Sigmoid colon (tissue), 7 donors: Measurements from ENCODE around the gene METTL27. TPM values are rescaled to one million over a fixed set of nuclear protein-coding genes. Genes with fewer than 3 reads are reported as not detected.
"Not testable (repeated sequence)": the region's sequence is repeated elsewhere in the genome, so short reads cannot be mapped to it uniquely, and the experiment has no call there.

Source experiments
- DNase-seq: peaks from one replicate; pipeline ENCODE4 v3.0.0-alpha.2; 2019
- H3K27ac ChIP-seq, 4 donors: fragments of 200-600 bp; sonication (generic); one replicate each; pipeline ENCODE4 v1.5.1; 2016 to 2019; ENCODE audit warnings: mild to moderate bottlenecking in 1 of 4
- H3K27me3 ChIP-seq, 3 donors: fragments of 200-600 bp; sonication (generic); one replicate each; pipeline ENCODE4 v1.5.1; 2019; ENCODE audit warnings: mild to moderate bottlenecking in 1 of 3
- H3K36me3 ChIP-seq, 4 donors: fragments of 200-600 bp; sonication (generic); one replicate each; pipeline ENCODE4 v1.5.1; 2016 to 2019
- H3K4me1 ChIP-seq, 4 donors: fragments of 200-600 bp; sonication (generic); one replicate each; pipeline ENCODE4 v1.5.1; 2017 to 2019
- H3K4me3 ChIP-seq, 4 donors: fragments of 200-600 bp; sonication (generic); one replicate each; pipeline ENCODE4 v1.5.1; 2017 to 2019; ENCODE audit warnings: mild to moderate bottlenecking in 2 of 4, moderate library complexity in 1 of 4
- H3K9me3 ChIP-seq, 4 donors: fragments of 200-600 bp in 3 of 4; sonication (generic) in 3 of 4; one replicate each; pipeline versions ENCODE4 v1.5.1 to v1.6.1; 2013 to 2019
- EP300 ChIP-seq, 4 donors: sonication (generic); formaldehyde crosslinking; IDR thresholded peaks; one replicate each; pipeline ENCODE4 v1.6.1; 2017; ENCODE audit warnings: antibody characterized with exemption in 4 of 4
- POLR2A ChIP-seq, 2 donors: fragments of 450-650 bp; IDR thresholded peaks; one replicate each; pipeline ENCODE4 v1.6.1; 2016; ENCODE audit warnings: antibody characterized with exemption in 2 of 2, mild to moderate bottlenecking in 2 of 2, moderate library complexity in 2 of 2
- POLR2AphosphoS5 ChIP-seq, 4 donors: sonication (generic); formaldehyde crosslinking; IDR thresholded peaks; one replicate each; pipeline ENCODE4 v1.6.1; 2017; ENCODE audit warnings: antibody characterized with exemption in 4 of 4
- WGBS, 2 donors: extraction: QIAGEN DNeasy Blood & Tissue Kit; methylation state at CpG; one replicate each; pipeline ENCODE4 v1.1.7; 2013; 5-methylcytosine and 5-hydroxymethylcytosine counted together
- intact Hi-C: fragments of 100-400 bp; cut with DNase I; formaldehyde crosslinking; loops from one replicate; pipeline ENCODE4 v1.15.1; 2023
- polyA plus RNA-seq, 3 donors: library from polyadenylated mRNA; stranded (reverse); fragments of 200-250 nt; gene quantifications; one replicate each; pipeline ENCODE4 v1.2.3, GENCODE V29; 2013
- total RNA-seq, 4 donors: library from RNA; depleted of rRNA; stranded (reverse); fragments of >200 nt; gene quantifications; one replicate each; pipeline ENCODE4 v1.1.0, GENCODE V29; 2016
- TF ChIP-seq, protein P1 (sequence below), 4 experiments: fragments of 450-650 bp in 3 of 4; fragments of 200-600 bp in 1 of 4; IDR thresholded peaks; one replicate each; pipeline ENCODE4 v1.5.1; 2016 to 2019; ENCODE audit warnings: antibody characterized with exemption in 4 of 4, mild to moderate bottlenecking in 3 of 4, moderate library complexity in 2 of 4
- donor health status: healthy with polysubstance abuse.
- donor health status: Bipolar disorder and iron deficiency.
- donor health status: healthy.

Gene METTL27
- total and polyA plus RNA-seq, 7 donors, result 0.99 to 12.3 (median 2.9) TPM

DNA sequence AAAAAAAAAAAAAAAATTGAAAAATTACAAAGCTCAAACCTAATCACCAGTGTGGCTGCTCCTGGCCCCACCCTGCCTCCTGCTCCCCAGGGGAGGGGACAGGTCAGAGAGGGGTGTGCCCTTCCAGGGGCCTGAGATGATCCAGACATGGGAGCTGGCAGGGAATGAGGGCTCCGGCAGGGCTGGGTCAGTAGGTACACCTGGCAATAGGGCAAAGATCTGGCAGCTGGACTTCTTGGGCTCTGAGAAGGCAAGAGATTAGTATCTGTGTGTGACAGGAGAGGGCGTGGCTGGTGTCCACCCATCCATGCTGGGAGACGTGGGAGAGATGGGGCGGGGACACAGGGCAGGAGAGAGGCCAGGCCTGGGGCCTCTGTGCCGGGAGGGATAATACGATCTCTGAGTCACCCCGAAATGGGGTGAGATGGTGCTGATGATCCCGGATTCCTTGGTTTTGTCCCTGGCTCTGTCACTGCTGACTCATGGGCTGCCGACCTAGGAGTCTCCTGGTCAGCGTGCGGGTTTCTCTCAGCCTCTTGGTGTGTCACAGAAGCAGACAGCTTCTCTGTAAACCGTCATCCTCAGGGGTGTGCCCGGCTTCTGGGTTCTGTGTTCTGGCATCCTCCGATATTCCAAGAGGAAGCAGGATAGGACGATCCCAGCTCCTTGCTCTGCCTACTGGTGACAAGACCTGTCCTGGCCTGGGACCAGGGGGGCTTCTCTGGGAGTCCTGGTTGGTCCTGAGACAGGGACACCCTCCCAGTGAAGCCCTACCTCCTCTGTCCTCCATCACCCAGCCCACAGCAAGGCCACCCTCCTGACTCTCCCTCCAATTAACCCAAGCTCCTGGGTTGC is 19.8 kb downstream of the METTL27 start:
- H3K9me3 ChIP-seq, result no peaks in the 10 kb centered on the region
- TF ChIP-seq, protein P1, sequence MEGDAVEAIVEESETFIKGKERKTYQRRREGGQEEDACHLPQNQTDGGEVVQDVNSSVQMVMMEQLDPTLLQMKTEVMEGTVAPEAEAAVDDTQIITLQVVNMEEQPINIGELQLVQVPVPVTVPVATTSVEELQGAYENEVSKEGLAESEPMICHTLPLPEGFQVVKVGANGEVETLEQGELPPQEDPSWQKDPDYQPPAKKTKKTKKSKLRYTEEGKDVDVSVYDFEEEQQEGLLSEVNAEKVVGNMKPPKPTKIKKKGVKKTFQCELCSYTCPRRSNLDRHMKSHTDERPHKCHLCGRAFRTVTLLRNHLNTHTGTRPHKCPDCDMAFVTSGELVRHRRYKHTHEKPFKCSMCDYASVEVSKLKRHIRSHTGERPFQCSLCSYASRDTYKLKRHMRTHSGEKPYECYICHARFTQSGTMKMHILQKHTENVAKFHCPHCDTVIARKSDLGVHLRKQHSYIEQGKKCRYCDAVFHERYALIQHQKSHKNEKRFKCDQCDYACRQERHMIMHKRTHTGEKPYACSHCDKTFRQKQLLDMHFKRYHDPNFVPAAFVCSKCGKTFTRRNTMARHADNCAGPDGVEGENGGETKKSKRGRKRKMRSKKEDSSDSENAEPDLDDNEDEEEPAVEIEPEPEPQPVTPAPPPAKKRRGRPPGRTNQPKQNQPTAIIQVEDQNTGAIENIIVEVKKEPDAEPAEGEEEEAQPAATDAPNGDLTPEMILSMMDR (IDR thresholded peaks at IDR 0.05), result no peak
- TF ChIP-seq EP300 (IDR thresholded peaks at IDR 0.05) (no peak), POLR2AphosphoS5 (IDR thresholded peaks at IDR 0.05) (no peak), POLR2A (IDR thresholded peaks at IDR 0.05) (peak in 1 of 2 donors; percentile 55)
- no peak overlapping the region for H3K4me3 ChIP-seq
- DNase-seq, result peak; percentile 74
- no peaks in the 10 kb centered on the region for H3K36me3 ChIP-seq
- H3K4me1 ChIP-seq, result peaks cover 0 to 14% (median 7%) of the 10 kb centered on the region in 4 donors
- 9 to 55% methylated on average over 15 of the region's 15 CpGs for WGBS, 2 donors
- no peaks in the 10 kb centered on the region for H3K27me3 ChIP-seq
- intact Hi-C loops, result no loop called here
- H3K27ac ChIP-seq, result peak overlapping the region in 2 of 4 donors; percentile 28

DNA sequence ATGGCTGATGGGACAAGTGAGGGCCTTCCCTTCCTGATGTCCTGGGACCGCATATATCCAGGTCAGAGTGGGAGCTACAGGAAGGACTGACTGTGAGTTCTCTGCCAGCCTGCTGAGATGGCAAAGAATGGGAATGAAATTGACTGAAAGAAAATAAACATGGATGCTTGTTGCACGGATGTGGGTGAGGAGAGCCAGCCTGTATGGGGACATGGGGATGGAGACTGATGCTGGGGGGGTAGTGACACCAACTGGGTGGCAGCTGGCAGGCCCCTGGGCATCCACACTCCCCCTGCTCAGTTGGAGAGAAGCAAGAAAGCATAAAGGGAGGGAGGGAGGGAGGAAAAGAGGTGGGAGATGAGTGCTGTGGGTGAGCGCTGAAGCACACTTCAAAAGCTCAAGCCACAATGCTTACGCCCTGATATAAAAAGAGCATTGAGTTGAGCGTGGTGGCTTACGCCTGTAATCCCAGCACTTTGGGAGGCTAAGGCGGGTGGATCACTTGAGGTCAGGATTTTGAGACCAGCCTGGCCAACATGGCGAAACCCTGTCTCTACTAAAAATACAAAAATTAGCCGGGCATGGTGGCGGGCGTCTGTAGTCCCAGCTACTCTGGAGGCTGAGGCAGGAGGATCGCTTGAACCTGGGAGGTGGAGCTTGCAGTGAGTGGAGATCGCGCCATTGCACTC is 20.6 kb downstream of the METTL27 start:
- not testable (repeated sequence) for H3K27ac ChIP-seq, DNase-seq
- WGBS, 2 donors, result 56 to 82% methylated on average over 14 of the region's 14 CpGs

DNA sequence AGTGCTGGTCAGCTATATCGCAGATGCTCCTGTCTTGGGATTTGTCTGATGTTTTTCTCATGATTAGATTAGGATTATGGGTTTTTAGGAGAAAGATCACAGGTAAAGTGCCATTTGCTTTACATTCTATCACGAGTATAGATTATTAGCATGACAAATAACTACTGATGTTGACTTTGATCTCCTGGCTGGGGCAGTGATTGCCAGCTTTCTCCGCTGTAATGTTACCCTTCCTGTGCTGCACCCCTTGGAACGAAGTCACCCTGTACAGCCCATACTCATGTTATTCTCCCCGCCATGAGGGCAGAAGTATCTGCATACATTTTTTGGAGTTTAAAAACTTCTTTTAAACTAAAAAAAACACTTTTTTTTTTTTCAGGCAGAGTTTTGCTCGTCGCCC is 22.3 kb downstream of the METTL27 start:
- 90% methylated on average over 7 of the region's 7 CpGs for WGBS, 2 donors
- no peak for TF ChIP-seq EP300 (IDR thresholded peaks at IDR 0.05)
- TF ChIP-seq POLR2A (IDR thresholded peaks at IDR 0.05), result no peak
- TF ChIP-seq POLR2AphosphoS5 (IDR thresholded peaks at IDR 0.05), result no peak
- TF ChIP-seq, protein P1 (IDR thresholded peaks at IDR 0.05), result no peak
- H3K9me3 ChIP-seq, result no peaks in the 10 kb centered on the region
- peak; percentile 9 for DNase-seq
- no peaks in the 10 kb centered on the region for H3K36me3 ChIP-seq
- intact Hi-C loops, result no loop called here
- H3K4me1 ChIP-seq, result peaks cover 0 to 11% (median 4%) of the 10 kb centered on the region in 4 donors
- no peaks in the 10 kb centered on the region for H3K27me3 ChIP-seq
- no peak overlapping the region for H3K27ac ChIP-seq
- H3K4me3 ChIP-seq, result no peak overlapping the region

More for the DNA sequence above, 20.6 kb downstream of the METTL27 start:
- H3K9me3 ChIP-seq, H3K36me3 ChIP-seq, H3K27me3 ChIP-seq, intact Hi-C loops, H3K4me3 ChIP-seq: not testable (repeated sequence)
- peaks cover 0 to 11% (median 4%) of the 10 kb centered on the region in 4 donors for H3K4me1 ChIP-seq

DNA sequence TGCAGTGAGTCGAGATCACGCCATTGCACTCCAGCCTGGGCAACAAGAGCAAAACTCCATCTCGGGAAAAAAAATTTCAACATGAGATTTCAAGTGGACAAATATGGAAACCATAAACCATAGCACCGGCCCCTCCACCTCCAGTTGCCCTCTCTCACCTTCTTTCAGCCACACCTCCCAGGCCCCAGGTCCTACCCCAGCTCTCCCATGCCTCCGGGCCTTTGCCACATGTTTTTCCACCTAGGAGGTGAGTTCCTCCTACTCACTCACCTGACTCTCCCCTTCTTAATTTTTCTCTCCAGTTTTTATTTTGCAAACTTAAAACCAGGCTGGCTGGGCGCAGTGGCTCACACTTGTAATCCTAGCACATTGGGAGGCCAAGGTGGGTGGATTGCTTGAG is 25.2 kb downstream of the METTL27 start:
- H3K9me3 ChIP-seq, result no peaks in the 10 kb centered on the region
- no peak for DNase-seq
- no peaks in the 10 kb centered on the region for H3K4me1 ChIP-seq
- no peak overlapping the region for H3K27ac ChIP-seq
- intact Hi-C loops, result no loop called here
- TF ChIP-seq, protein P1 (IDR thresholded peaks at IDR 0.05), result no peak
- TF ChIP-seq EP300 (IDR thresholded peaks at IDR 0.05) (no peak), POLR2A (IDR thresholded peaks at IDR 0.05) (no peak), POLR2AphosphoS5 (IDR thresholded peaks at IDR 0.05) (no peak)
- no peaks in the 10 kb centered on the region for H3K36me3 ChIP-seq
- H3K4me3 ChIP-seq, result no peak overlapping the region
- WGBS, 2 donors, result 95% methylated on average over 6 of the region's 6 CpGs
- H3K27me3 ChIP-seq, result no peaks in the 10 kb centered on the region

DNA sequence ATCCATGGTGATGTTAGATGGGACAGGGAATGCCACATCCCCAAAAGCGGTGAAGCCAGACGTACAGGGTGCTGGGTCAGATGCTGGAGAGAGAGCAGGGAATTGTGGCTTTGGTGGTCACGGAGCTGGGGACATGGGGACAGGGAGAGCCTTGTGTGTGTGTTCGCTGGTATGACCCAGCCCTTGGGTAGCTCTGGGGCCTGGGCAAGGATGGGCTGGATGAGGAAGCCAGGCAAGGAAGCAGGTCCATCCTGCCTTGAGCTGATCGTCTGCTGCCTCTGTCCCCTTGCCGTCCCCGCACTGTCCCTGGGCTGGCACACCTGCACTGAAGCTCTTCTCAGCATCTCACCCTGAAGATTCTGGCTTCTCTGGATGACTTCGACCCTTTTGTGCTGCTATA is 26.9 kb downstream of the METTL27 start:
- no peaks in the 10 kb centered on the region for H3K9me3 ChIP-seq
- TF ChIP-seq, protein P1 (IDR thresholded peaks at IDR 0.05), result no peak
- no peak for TF ChIP-seq POLR2A (IDR thresholded peaks at IDR 0.05)
- TF ChIP-seq EP300 (IDR thresholded peaks at IDR 0.05), result no peak
- TF ChIP-seq POLR2AphosphoS5 (IDR thresholded peaks at IDR 0.05), result no peak
- no peak overlapping the region for H3K4me3 ChIP-seq
- peak; percentile 38 for DNase-seq
- no peak overlapping the region for H3K27ac ChIP-seq
- peaks cover 0 to 13% (median 0%) of the 10 kb centered on the region in 3 donors for H3K27me3 ChIP-seq
- no peaks in the 10 kb centered on the region for H3K4me1 ChIP-seq
- H3K36me3 ChIP-seq, result no peaks in the 10 kb centered on the region
- WGBS, 2 donors, result 82 to 89% methylated on average over 8 of the region's 8 CpGs
- intact Hi-C loops, result no loop called here
